ENCODE results near the gene DHCR7. TPM values are rescaled to one million over a fixed set of nuclear protein-coding genes. Genes with fewer than 3 reads are reported as not detected.

The DHCR7 gene
- total and polyA plus RNA-seq, 2 experiments from 2014 or later, result 50.0 to 158 TPM

DNA sequence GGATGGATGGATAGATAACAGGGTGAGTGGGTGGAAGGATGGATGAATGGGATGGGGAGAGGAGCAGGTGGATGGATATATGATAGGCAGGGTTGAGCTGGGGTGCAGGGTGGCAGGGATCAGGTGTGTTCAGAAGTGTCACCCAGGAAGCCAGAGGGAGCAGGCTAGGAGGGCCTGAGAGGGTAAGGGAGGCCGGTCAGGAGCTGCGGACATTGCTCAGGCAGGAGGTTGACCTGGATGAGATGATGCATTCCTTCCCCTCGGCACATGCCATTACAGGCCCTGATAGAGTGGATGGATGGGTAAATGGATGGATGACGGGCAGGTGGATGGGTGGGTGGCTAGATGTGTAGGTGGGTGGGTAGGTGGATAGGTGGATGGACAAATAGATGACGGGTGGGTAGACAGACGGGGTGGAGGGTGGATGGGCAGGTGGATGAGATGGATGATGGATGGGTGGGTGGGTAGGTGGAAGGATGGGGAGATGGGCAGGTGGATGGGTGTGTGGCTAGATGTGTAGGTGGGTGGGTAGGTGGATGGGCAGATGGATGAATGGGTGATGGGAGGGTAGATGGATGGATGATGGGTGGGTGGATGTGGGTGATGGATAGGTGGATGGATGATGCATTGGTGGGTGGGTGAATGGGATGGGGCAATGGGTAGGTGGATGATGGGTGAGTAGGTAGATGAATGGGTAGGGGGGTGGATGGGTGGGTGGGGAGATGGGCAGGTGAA is 8.0 kb downstream of the DHCR7 start:
- DNase-seq (ENCODE audit: low read depth in 1 of 2, low spot score in 1 of 2), result no peak
- Histone ChIP-seq H3K9me3 (ENCODE audit: low read depth) (no peaks in the 10 kb centered on the region), H3K4me1 (ENCODE audit: low read depth) (no peaks in the 10 kb centered on the region), H3K27ac (no peak overlapping the region), H3K27me3 (no peaks in the 10 kb centered on the region), H3K36me3 (peaks cover 69% of the 10 kb centered on the region), H3K4me3 (no peak overlapping the region)
- TF ChIP-seq, protein P1, sequence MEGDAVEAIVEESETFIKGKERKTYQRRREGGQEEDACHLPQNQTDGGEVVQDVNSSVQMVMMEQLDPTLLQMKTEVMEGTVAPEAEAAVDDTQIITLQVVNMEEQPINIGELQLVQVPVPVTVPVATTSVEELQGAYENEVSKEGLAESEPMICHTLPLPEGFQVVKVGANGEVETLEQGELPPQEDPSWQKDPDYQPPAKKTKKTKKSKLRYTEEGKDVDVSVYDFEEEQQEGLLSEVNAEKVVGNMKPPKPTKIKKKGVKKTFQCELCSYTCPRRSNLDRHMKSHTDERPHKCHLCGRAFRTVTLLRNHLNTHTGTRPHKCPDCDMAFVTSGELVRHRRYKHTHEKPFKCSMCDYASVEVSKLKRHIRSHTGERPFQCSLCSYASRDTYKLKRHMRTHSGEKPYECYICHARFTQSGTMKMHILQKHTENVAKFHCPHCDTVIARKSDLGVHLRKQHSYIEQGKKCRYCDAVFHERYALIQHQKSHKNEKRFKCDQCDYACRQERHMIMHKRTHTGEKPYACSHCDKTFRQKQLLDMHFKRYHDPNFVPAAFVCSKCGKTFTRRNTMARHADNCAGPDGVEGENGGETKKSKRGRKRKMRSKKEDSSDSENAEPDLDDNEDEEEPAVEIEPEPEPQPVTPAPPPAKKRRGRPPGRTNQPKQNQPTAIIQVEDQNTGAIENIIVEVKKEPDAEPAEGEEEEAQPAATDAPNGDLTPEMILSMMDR (IDR thresholded peaks at IDR 0.05; ENCODE audit: low read depth, low read length), result no peak

DNA sequence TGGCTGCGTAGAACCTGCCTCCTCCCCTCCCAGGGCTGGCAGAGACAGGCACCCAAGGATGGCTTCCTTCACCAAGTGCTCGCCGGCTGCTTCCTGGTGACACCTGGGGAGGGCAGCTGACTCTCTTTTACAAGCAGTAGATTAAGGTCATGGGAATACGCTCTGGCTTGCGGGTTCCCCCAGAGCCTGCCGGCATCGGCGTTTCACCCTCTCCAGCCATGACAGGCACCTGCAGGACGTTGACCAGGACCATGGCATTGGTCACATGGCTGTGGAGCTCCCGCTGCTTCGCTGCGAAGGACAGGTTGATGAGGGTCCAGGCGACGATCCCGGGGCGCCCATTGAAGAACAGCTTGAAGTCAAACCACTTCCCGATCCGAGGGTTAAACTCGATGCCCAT is 9.5 kb downstream of the DHCR7 start:
- H3K36me3 ChIP-seq, result peaks cover 55% of the 10 kb centered on the region
- no peak overlapping the region for H3K4me3 ChIP-seq
- TF ChIP-seq, protein P1 (IDR thresholded peaks at IDR 0.05; ENCODE audit: low read depth, low read length), result no peak
- H3K4me1 ChIP-seq (ENCODE audit: low read depth), result no peaks in the 10 kb centered on the region
- no peak overlapping the region for H3K27ac ChIP-seq
- DNase-seq (ENCODE audit: low read depth in 1 of 2, low spot score in 1 of 2), result no peak
- H3K27me3 ChIP-seq, result no peaks in the 10 kb centered on the region
- H3K9me3 ChIP-seq (ENCODE audit: low read depth), result no peaks in the 10 kb centered on the region

DNA sequence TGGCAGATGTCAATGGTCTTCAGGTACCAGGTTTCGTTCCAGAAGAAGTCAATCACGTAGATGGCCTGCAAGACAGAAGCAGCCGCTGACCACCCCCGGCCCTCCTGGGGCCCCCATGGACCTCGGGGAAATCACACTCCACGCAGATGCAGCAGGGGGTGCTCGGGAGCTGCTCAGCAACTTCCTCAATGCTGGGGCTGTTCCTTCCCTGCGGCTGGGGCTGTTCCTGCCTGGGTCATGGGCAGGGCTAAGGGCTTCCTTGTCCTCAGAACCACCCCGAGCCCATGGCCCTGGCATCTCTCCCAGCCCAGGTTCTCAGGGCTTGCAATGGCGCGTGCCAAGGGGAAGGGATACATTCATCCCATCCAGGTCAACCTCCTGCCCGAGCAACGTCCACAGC is 10.3 kb downstream of the DHCR7 start:
- H3K36me3 ChIP-seq, result peaks cover 47% of the 10 kb centered on the region
- no peak for DNase-seq (ENCODE audit: low read depth in 1 of 2, low spot score in 1 of 2)
- TF ChIP-seq, protein P1 (IDR thresholded peaks at IDR 0.05; ENCODE audit: low read depth, low read length), result no peak
- no peaks in the 10 kb centered on the region for H3K27me3 ChIP-seq
- no peaks in the 10 kb centered on the region for H3K4me1 ChIP-seq (ENCODE audit: low read depth)
- no peak overlapping the region for H3K27ac ChIP-seq
- H3K4me3 ChIP-seq, result no peak overlapping the region
- no peaks in the 10 kb centered on the region for H3K9me3 ChIP-seq (ENCODE audit: low read depth)

- peaks cover 43% of the 10 kb centered on the region for H3K36me3 ChIP-seq
These were observed 10.8 kb downstream of the DHCR7 start for GRCh38 chr11:71437399-71437798.

GRCh38 chr11:71436861-71437260 is 11.3 kb downstream of the DHCR7 start:
- Histone ChIP-seq H3K4me1 (ENCODE audit: low read depth) (no peaks in the 10 kb centered on the region), H3K9me3 (ENCODE audit: low read depth) (no peaks in the 10 kb centered on the region), H3K27me3 (no peaks in the 10 kb centered on the region), H3K36me3 (peaks cover 43% of the 10 kb centered on the region), H3K27ac (no peak overlapping the region), H3K4me3 (no peak overlapping the region)
- TF ChIP-seq, protein P1 (IDR thresholded peaks at IDR 0.05; ENCODE audit: low read depth, low read length), result no peak
- DNase-seq (ENCODE audit: low read depth in 1 of 2, low spot score in 1 of 2), result no peak

More at GRCh38 chr11:71437399-71437798, 10.8 kb downstream of the DHCR7 start:
- no peaks in the 10 kb centered on the region for H3K27me3 ChIP-seq
- no peaks in the 10 kb centered on the region for H3K9me3 ChIP-seq (ENCODE audit: low read depth)
- H3K4me1 ChIP-seq (ENCODE audit: low read depth), result no peaks in the 10 kb centered on the region
- DNase-seq (ENCODE audit: low read depth in 1 of 2, low spot score in 1 of 2), result no peak
- no peak overlapping the region for H3K4me3 ChIP-seq
- TF ChIP-seq, protein P1 (IDR thresholded peaks at IDR 0.05; ENCODE audit: low read depth, low read length), result no peak
- no peak overlapping the region for H3K27ac ChIP-seq
